Measurements from ENCODE around the gene BARD1.

DNA sequence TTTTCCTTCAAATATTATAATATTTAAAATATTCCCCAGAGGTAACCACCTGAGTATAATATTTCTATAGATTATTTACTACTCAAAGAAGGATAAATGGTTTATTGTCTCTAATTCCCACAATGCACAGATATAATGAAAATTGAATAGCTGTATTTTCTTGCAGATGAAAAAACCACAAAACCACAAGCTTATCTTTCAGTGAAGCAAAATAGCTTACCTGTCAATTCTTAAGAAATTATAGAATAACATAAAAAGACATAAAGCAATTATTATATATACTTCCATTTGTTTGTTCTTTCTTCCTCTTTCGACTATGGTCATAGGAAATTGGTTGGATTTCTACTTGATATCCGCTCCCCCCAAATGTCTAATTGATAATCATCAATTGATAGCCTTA is 98.8 kb downstream of the BARD1 start:
- TF ChIP-seq, protein P1, sequence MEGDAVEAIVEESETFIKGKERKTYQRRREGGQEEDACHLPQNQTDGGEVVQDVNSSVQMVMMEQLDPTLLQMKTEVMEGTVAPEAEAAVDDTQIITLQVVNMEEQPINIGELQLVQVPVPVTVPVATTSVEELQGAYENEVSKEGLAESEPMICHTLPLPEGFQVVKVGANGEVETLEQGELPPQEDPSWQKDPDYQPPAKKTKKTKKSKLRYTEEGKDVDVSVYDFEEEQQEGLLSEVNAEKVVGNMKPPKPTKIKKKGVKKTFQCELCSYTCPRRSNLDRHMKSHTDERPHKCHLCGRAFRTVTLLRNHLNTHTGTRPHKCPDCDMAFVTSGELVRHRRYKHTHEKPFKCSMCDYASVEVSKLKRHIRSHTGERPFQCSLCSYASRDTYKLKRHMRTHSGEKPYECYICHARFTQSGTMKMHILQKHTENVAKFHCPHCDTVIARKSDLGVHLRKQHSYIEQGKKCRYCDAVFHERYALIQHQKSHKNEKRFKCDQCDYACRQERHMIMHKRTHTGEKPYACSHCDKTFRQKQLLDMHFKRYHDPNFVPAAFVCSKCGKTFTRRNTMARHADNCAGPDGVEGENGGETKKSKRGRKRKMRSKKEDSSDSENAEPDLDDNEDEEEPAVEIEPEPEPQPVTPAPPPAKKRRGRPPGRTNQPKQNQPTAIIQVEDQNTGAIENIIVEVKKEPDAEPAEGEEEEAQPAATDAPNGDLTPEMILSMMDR (IDR thresholded peaks at IDR 0.05; ENCODE audit: low read depth, low read length, missing input control), result no peak
- TF ChIP-seq RAD21 (IDR thresholded peaks at IDR 0.05), result no peak
- no peak for TF ChIP-seq SP1 (IDR thresholded peaks at IDR 0.05)
- TF ChIP-seq JUND (IDR thresholded peaks at IDR 0.05), result no peak
- TF ChIP-seq GABPA (IDR thresholded peaks at IDR 0.05 in 1 of 2, conservative IDR thresholded peaks at IDR 0.05 in 1 of 2), result no peak
- no peak for TF ChIP-seq YY1 (IDR thresholded peaks at IDR 0.05)
- no peak for TF ChIP-seq TAF1 (conservative IDR thresholded peaks at IDR 0.05)
- TF ChIP-seq EGR1 (IDR thresholded peaks at IDR 0.05; ENCODE audit: low read depth in 2 of 2), result no peak

Data from liver (tissue), 3 donors.